Left ventricle myocardium inferior (tissue), 1 donor: ENCODE measurements around the gene CDKN2AIPNL. TPM values are rescaled to one million over a fixed set of nuclear protein-coding genes. Genes with fewer than 3 reads are reported as not detected.

Source experiments
- DNase-seq: peaks from one replicate; pipeline ENCODE4 v3.0.0-alpha.2; 2020
- H3K27ac ChIP-seq: fragments of 200-600 bp; replicated peaks from 2 replicates; pipeline ENCODE4 v1.8.0; 2021
- H3K27me3 ChIP-seq: fragments of 200-600 bp; 2 replicates; pipeline ENCODE4 v1.8.0; 2021; ENCODE audit warnings: low read depth
- H3K36me3 ChIP-seq: fragments of 200-600 bp; 2 replicates; pipeline ENCODE4 v1.8.0; 2021
- H3K4me1 ChIP-seq: fragments of 200-600 bp; 2 replicates; pipeline ENCODE4 v1.8.0; 2021
- H3K4me3 ChIP-seq: fragments of 200-600 bp; 2 replicates; pipeline ENCODE4 v1.8.0; 2021; ENCODE audit warnings: mild to moderate bottlenecking, moderate library complexity
- H3K9me3 ChIP-seq: fragments of 200-600 bp; replicated peaks from 2 replicates; pipeline ENCODE4 v1.8.0; 2021
- intact Hi-C: fragments of 100-400 bp; cut with micrococcal nuclease; formaldehyde crosslinking; loops from one replicate; pipeline ENCODE4 v1.11.0; 2022
- total RNA-seq: library from RNA; stranded (reverse); fragmentation: NEBNext Ultra II Directional; extraction: Animal tissue kit (Norgen Biotek cat#: 25700); gene quantifications from one replicate; pipeline ENCODE4 v1.2.1, GENCODE V29; 2021
- TF ChIP-seq, protein P1 (sequence below): fragments of 200-600 bp; IDR thresholded peaks from 2 replicates; pipeline ENCODE4 v1.8.0; 2021; ENCODE audit warnings: antibody characterized with exemption, mild to moderate bottlenecking, borderline replicate concordance
- donor health status: DM: no; HTN: yes; CAD: no; lungs with severe emphysema.

The CDKN2AIPNL gene
- total RNA-seq, 1 donor from 2014 or later = 39.6 TPM

DNA sequence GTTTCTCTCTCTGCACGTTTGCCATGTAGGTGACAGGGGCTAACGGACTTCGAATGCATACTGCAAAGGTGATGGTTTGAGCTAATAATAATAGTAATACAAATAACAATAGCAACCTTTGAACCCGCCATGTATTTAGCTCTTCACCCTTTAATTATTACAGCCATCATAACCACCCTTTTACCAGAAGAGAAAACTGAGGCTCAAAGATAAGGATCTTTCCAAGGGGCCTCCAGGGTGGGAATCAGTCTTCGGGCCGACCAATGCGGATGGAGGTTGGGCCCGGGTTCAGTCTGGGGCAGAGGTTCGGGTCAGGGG lies 494 bp downstream of the CDKN2AIPNL start:
- Histone ChIP-seq H3K4me3 (peak overlapping the region; percentile 88), H3K9me3 (no peaks in the 10 kb centered on the region), H3K36me3 (peaks cover 4% of the 10 kb centered on the region), H3K4me1 (peaks cover 44% of the 10 kb centered on the region), H3K27ac (peak overlapping the region; percentile 93), H3K27me3 (no peaks in the 10 kb centered on the region)
- DNase-seq = no peak
- TF ChIP-seq, protein P1, sequence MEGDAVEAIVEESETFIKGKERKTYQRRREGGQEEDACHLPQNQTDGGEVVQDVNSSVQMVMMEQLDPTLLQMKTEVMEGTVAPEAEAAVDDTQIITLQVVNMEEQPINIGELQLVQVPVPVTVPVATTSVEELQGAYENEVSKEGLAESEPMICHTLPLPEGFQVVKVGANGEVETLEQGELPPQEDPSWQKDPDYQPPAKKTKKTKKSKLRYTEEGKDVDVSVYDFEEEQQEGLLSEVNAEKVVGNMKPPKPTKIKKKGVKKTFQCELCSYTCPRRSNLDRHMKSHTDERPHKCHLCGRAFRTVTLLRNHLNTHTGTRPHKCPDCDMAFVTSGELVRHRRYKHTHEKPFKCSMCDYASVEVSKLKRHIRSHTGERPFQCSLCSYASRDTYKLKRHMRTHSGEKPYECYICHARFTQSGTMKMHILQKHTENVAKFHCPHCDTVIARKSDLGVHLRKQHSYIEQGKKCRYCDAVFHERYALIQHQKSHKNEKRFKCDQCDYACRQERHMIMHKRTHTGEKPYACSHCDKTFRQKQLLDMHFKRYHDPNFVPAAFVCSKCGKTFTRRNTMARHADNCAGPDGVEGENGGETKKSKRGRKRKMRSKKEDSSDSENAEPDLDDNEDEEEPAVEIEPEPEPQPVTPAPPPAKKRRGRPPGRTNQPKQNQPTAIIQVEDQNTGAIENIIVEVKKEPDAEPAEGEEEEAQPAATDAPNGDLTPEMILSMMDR = no peak
- intact Hi-C loops = loop anchor here (5.0 to 10.0 kb wide), 2 partner anchors 56 to 96 kb away; no protein-coding TSS in a partner anchor

DNA sequence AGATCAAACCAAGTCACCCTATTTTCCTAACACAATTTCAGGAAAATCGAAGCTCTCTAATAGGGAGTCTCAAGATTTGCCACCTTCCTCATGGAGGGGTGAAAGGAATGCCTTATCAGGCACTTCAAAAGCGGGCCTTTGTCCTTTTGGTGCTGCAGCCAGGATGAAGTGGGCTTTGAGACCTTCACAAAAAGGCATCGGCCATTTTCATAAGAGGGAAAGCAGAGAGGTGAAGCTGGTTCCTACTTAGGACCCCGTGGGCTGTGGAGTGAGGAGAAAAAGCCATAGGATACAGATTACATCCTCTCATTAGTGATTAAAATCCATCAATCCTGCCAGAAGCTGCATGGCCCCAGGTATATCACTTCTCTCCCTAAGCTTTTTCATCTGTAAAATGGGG lies 859 bp downstream of the CDKN2AIPNL start:
- no peaks in the 10 kb centered on the region for H3K9me3 ChIP-seq
- no peak overlapping the region for H3K27ac ChIP-seq
- H3K4me1 ChIP-seq = peaks cover 44% of the 10 kb centered on the region
- no peaks in the 10 kb centered on the region for H3K27me3 ChIP-seq
- intact Hi-C loops = loop anchor here (5.0 to 10.0 kb wide), 2 partner anchors 56 to 96 kb away; no protein-coding TSS in a partner anchor
- H3K4me3 ChIP-seq = peak overlapping the region; percentile 88
- H3K36me3 ChIP-seq = peaks cover 8% of the 10 kb centered on the region
- DNase-seq = no peak
- TF ChIP-seq, protein P1 = no peak

DNA sequence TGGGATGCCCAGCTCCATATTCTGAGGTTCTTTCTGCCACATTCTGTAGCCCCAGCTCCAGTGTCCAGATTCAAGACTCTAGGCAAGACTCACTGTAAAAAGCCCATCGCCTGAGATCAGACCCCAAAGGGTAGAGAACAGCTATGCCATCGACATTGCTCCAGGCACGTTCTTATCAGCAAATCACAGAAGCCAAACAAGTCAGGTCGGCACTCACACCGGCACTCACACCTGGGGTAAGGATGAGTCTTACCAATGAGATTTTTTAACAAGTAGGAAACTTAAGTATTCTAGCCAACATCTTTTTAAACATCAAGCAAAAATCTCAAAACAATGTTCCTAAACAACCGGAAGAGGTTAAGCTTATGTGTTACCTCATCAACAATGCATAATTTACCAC lies 2.4 kb downstream of the CDKN2AIPNL start:
- Histone ChIP-seq H3K9me3 (no peaks in the 10 kb centered on the region), H3K27me3 (no peaks in the 10 kb centered on the region), H3K4me1 (peaks cover 44% of the 10 kb centered on the region), H3K4me3 (no peak overlapping the region), H3K27ac (no peak overlapping the region), H3K36me3 (peaks cover 14% of the 10 kb centered on the region)
- intact Hi-C loops = no loop called here
- TF ChIP-seq, protein P1 = no peak
- no peak for DNase-seq

DNA sequence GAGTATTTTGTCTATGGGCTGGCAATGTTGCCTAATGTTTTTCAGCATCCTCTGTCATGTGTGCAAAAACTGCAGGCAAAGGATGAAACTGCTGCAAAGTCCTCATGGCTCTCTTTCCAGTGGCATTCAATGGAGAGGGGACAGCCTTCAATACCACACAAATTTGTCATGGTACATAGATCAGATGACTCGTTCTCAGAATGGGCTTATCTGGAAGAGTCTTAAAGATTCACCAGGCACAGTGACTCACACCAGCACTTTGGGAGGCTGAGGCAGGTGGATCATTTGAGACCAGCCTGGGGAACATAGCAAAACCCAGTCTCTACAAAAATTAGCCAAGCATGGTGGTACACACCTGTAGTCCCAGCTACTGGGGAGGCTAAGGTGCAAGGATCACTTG lies 5.3 kb downstream of the CDKN2AIPNL start:
- Histone ChIP-seq H3K9me3 (no peaks in the 10 kb centered on the region), H3K4me1 (peaks cover 26% of the 10 kb centered on the region), H3K36me3 (peaks cover 24% of the 10 kb centered on the region), H3K27ac (no peak overlapping the region), H3K4me3 (no peak overlapping the region), H3K27me3 (no peaks in the 10 kb centered on the region)
- intact Hi-C loops = no loop called here
- TF ChIP-seq, protein P1 = no peak
- no peak for DNase-seq

DNA sequence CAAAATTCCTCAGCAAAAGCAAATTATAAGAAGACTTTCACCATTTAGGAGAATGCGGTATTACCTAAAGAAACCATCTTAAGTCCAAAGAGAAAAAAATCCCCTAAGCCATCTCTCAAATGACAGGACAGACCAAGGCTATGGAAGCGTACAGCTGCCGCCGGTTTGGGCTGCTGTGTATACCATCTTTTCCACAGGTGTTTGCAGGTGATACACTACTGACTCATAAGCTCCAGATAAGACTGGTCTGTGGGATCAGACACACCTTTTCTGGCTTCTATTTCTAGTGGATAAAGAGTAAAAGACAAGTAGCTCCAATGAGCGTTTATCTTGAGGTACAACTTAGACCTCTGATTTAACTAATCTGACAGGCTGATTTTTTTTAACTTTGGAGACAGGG lies 7.7 kb downstream of the CDKN2AIPNL start:
- Histone ChIP-seq H3K4me1 (peaks cover 5% of the 10 kb centered on the region), H3K4me3 (no peak overlapping the region), H3K27ac (no peak overlapping the region), H3K27me3 (no peaks in the 10 kb centered on the region), H3K9me3 (no peaks in the 10 kb centered on the region), H3K36me3 (peaks cover 24% of the 10 kb centered on the region)
- TF ChIP-seq, protein P1 = no peak
- intact Hi-C loops = no loop called here
- DNase-seq = no peak
